HepG2 (cell line): ENCODE data around the gene ARMH3. TPM values are rescaled to one million over a fixed set of nuclear protein-coding genes. Genes with fewer than 3 reads are reported as not detected.
A peak's percentile ranks its signal among the peaks of the same experiment; 100 is the strongest.

Source experiments
- FOXO4 ChIP-seq: sonication (generic); formaldehyde crosslinking; conservative IDR thresholded peaks from 2 replicates; pipeline ENCODE4 v1.8.1; 2023; ENCODE audit warnings: missing genetic modification reagents
- MTA1 ChIP-seq: sonication (generic); formaldehyde crosslinking; IDR thresholded peaks from 2 replicates; pipeline ENCODE4 v1.4.0; 2020; ENCODE audit warnings: missing genetic modification reagents, mild to moderate bottlenecking, borderline replicate concordance
- MTA3 ChIP-seq: sonication (generic); formaldehyde crosslinking; IDR thresholded peaks from 2 replicates; pipeline ENCODE4 v1.4.0; 2020; ENCODE audit warnings: missing genetic modification reagents
- NAIF1 ChIP-seq: sonication (generic); formaldehyde crosslinking; IDR thresholded peaks from 2 replicates; pipeline ENCODE4 v1.5.0; 2020; ENCODE audit warnings: mild to moderate bottlenecking, missing genetic modification reagents, borderline replicate concordance
- PATZ1 ChIP-seq: sonication (generic); formaldehyde crosslinking; IDR thresholded peaks from 2 replicates; pipeline ENCODE4 v1.4.0; 2020; ENCODE audit warnings: missing genetic modification reagents
- PTBP1 ChIP-seq: fragments of 200-400 bp; formaldehyde crosslinking; IDR thresholded peaks from 2 replicates; pipeline ENCODE4 v1.6.1; 2018; ENCODE audit warnings: low read length, low read depth; ENCODE audit not compliant: poor library complexity, severe bottlenecking
- SMAD9 ChIP-seq: sonication (generic); formaldehyde crosslinking; IDR thresholded peaks from 2 replicates; pipeline ENCODE4 v1.5.1; 2020; ENCODE audit warnings: mild to moderate bottlenecking, missing genetic modification reagents
- SSRP1 ChIP-seq: IDR thresholded peaks from 2 replicates; pipeline ENCODE4 v1.6.1; 2016; ENCODE audit warnings: control low read depth
- THRA ChIP-seq: sonication (generic); formaldehyde crosslinking; IDR thresholded peaks from 2 replicates; pipeline ENCODE4 v1.4.0; 2020; ENCODE audit warnings: missing genetic modification reagents, borderline replicate concordance
- YY1 ChIP-seq: IDR thresholded peaks from 2 replicates; pipeline ENCODE4 v1.6.1; 2011; ENCODE audit warnings: low read length, low read depth, moderate library complexity, mild to moderate bottlenecking; ENCODE audit not compliant: insufficient read depth, insufficient replicate concordance
- ZBTB46 ChIP-seq: sonication (generic); formaldehyde crosslinking; IDR thresholded peaks from 2 replicates; pipeline ENCODE4 v1.4.0; 2020; ENCODE audit warnings: mild to moderate bottlenecking, missing genetic modification reagents, borderline replicate concordance
- ZFX ChIP-seq: sonication (generic); formaldehyde crosslinking; IDR thresholded peaks from 2 replicates; pipeline ENCODE4 v1.4.0; 2020; ENCODE audit warnings: mild to moderate bottlenecking, low read depth, missing genetic modification reagents, moderate library complexity
- ZNF549 ChIP-seq: sonication (generic); formaldehyde crosslinking; IDR thresholded peaks from 2 replicates; pipeline ENCODE4 v1.5.0; 2020; ENCODE audit warnings: missing genetic modification reagents
- ZNF574 ChIP-seq: sonication (generic); formaldehyde crosslinking; IDR thresholded peaks from 2 replicates; pipeline ENCODE4 v1.4.0; 2020; ENCODE audit warnings: missing genetic modification reagents
- ZNF746 ChIP-seq: sonication (generic); formaldehyde crosslinking; IDR thresholded peaks from 2 replicates; pipeline ENCODE4 v1.8.0; 2022; ENCODE audit warnings: mild to moderate bottlenecking, missing genetic modification reagents
- polyA plus RNA-seq, 8 experiments: library from polyadenylated mRNA; depleted of rRNA in 3 of 8; stranded (reverse) in 7 of 8; unstranded in 1 of 8; fragments of >200 nt; fragmentation: Illumina TruSeq in 4 of 8; extraction: Trizol in 4 of 8; gene quantifications; 2 replicates each; pipeline versions ENCODE4 v1.2.1 to v1.2.3, GENCODE V29; 2011 to 2016; ENCODE audit warnings: low read depth in 4 of 8, missing spikeins in 1 of 8, mixed read lengths in 1 of 8; ENCODE audit not compliant: insufficient read depth in 1 of 8
- total RNA-seq, 5 experiments: library from RNA; depleted of rRNA; stranded (reverse); fragments of >200 nt; fragmentation: Illumina TruSeq; extraction: Trizol; gene quantifications; 2 replicates each; pipeline ENCODE4 v1.2.3, GENCODE V29; 2016; ENCODE audit warnings: low read depth in 1 of 5

ARMH3 gene
- total and polyA plus RNA-seq, 2 of the 13 experiments (the other 11 are each of a cell fraction or from before 2014, with no cell fraction given) = 8.4 to 16.9 TPM

- peak; percentile 80 for TF ChIP-seq PATZ1 (CRISPR knock-in tag)
- no peak for TF ChIP-seq SMAD9 (CRISPR knock-in tag)
- peak; percentile 95 for TF ChIP-seq ZNF574
- no peak for TF ChIP-seq THRA
- TF ChIP-seq PTBP1 = no peak
- TF ChIP-seq NAIF1 (CRISPR knock-in tag) = no peak
- TF ChIP-seq YY1 = peak; percentile 56
- TF ChIP-seq ZNF549 (CRISPR knock-in tag) = no peak
- no peak for TF ChIP-seq FOXO4 (CRISPR knock-in tag)
- TF ChIP-seq ZFX (CRISPR knock-in tag) = peak; percentile 90; the same call in 1 of the 2 replicates
- no peak for TF ChIP-seq ZNF746 (CRISPR knock-in tag)
- TF ChIP-seq MTA1 (CRISPR knock-in tag) = peak; percentile 71; the same call in 1 of the 2 replicates
- TF ChIP-seq MTA3 (CRISPR knock-in tag) = no peak
- no peak for TF ChIP-seq SSRP1 (CRISPR knock-in tag)
- no peak for TF ChIP-seq ZBTB46
Measured at GRCh38 chr10:102064868-102065560, 9.0 kb upstream of the ARMH3 start, which contains the start of gene HPS6 (continued).
